Kidney epithelial cell (primary cell): ENCODE results near the gene SRSF2. TPM values are rescaled to one million over a fixed set of nuclear protein-coding genes. Genes with fewer than 3 reads are reported as not detected.

Source experiments
- DNase-seq: peaks from one replicate; pipeline ENCODE4 v3.0.0-alpha.2; 2010; ENCODE audit warnings: low read depth
- H3K27me3 ChIP-seq: 2 replicates; pipeline ENCODE4 v1.6.0; 2011; ENCODE audit warnings: low read length; ENCODE audit not compliant: control insufficient read depth, insufficient read depth
- H3K36me3 ChIP-seq: 2 replicates; pipeline ENCODE4 v1.5.1; 2011; ENCODE audit warnings: low read length; ENCODE audit not compliant: control insufficient read depth, insufficient read depth
- H3K4me3 ChIP-seq: 2 replicates; pipeline ENCODE4 v1.5.1; 2011; ENCODE audit warnings: low read depth, mild to moderate bottlenecking, control low read depth, low read length
- CTCF ChIP-seq: IDR thresholded peaks from 2 replicates; pipeline ENCODE4 v1.5.1; 2011; ENCODE audit warnings: mild to moderate bottlenecking, moderate library complexity, low read length, control low read depth, inconsistent platforms; ENCODE audit not compliant: insufficient read depth, poor library complexity, severe bottlenecking
- total RNA-seq: library from RNA; depleted of rRNA; stranded (reverse); fragments of >200 nt; gene quantifications from 2 replicates; pipeline ENCODE4 v1.2.3, GENCODE V29; 2015

SRSF2 gene, protein sequence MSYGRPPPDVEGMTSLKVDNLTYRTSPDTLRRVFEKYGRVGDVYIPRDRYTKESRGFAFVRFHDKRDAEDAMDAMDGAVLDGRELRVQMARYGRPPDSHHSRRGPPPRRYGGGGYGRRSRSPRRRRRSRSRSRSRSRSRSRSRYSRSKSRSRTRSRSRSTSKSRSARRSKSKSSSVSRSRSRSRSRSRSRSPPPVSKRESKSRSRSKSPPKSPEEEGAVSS
- 185 and 217 TPM in 2 replicates for total RNA-seq

DNA sequence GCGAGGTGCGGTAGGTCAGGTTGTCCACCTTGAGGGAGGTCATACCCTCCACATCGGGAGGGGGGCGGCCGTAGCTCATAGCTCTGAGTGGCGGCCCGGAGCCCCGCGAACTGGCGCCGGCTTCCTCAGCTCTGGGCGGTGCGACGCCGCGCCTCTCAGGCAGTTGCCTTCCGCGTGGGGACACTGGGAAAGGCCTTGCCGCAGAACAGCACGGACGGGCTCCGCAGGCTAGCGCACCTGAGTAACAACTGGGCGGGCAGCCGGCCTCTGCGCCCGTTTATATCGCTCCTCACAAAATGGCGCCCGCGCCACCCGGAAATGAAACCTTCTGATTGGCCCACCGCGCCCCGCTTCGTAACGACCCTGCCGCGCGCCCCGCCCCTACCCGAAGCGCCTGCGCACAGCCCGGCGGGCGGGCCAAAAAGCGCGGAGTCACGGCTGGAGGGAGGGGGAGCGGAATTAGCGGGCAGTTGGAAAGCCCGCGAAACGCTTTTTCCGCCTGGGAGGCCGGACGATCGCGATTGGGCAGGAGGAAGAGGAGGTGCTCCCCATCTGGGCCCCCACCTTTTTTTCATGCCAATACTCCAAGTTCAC, at the start of gene SRSF2:
SRSF2 (minus strand) TSS at position 250 of the 594 bp plus-strand sequence; CDS start at position 79, 171 bp downstream.
- Histone ChIP-seq H3K4me3 (peak within 1 kb of the TSS; percentile 95), H3K36me3 (peaks cover 1% of the 10 kb centered on the region), H3K27me3 (no peaks in the 10 kb centered on the region)
- DNase-seq: peak; percentile 76
- no peak for TF ChIP-seq CTCF

DNA sequence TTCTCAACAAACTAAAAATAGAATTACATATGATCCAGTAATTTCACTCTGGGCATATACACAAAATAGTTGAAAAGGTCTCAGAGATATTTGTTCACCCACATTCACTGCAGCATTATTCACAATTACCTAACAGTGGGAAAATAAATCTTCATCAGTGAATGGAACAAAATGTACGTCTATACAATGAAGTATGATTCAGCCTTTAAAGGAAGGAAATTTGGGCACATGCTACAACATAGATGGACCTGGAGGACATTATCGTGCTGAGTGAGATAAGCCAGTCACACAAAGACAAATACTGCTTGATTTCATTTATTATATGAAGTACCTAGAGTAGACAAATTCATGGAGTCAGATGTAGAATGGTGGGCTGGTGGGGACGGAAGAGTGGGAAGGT, 47.8 kb upstream of the SRSF2 start:
- no peaks in the 10 kb centered on the region for H3K27me3 ChIP-seq
- DNase-seq: no peak
- no peaks in the 10 kb centered on the region for H3K36me3 ChIP-seq
- H3K4me3 ChIP-seq: no peak overlapping the region
- no peak for TF ChIP-seq CTCF

DNA sequence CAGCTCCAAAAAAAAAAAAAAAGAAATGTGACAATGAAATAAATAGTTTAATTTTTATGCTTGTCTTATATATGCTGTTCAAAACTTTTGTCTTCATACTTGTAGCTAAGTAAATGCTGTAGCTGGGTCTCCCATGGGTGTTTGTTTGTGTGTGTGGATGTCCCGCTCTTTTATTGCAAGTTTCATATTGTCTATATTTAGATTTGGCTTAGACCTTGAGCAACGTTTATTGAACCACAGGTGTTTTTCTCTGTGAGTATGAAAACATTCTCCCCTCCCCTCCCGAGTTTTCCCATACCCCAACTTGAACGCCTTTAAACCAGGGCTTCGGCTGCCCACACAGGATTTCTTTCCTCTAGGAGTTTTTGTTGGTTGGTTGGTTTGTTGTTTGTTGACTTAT, 46.0 kb upstream of the SRSF2 start:
- DNase-seq: no peak
- no peaks in the 10 kb centered on the region for H3K36me3 ChIP-seq
- H3K27me3 ChIP-seq: no peaks in the 10 kb centered on the region
- no peak for TF ChIP-seq CTCF
- H3K4me3 ChIP-seq: no peak overlapping the region

- DNase-seq: no peak
- Histone ChIP-seq H3K4me3 (no peak overlapping the region), H3K27me3 (no peaks in the 10 kb centered on the region), H3K36me3 (no peaks in the 10 kb centered on the region)
- no peak for TF ChIP-seq CTCF
Measured at GRCh38 chr17:76781056-76781982, 44.2 kb upstream of the SRSF2 start.

DNA sequence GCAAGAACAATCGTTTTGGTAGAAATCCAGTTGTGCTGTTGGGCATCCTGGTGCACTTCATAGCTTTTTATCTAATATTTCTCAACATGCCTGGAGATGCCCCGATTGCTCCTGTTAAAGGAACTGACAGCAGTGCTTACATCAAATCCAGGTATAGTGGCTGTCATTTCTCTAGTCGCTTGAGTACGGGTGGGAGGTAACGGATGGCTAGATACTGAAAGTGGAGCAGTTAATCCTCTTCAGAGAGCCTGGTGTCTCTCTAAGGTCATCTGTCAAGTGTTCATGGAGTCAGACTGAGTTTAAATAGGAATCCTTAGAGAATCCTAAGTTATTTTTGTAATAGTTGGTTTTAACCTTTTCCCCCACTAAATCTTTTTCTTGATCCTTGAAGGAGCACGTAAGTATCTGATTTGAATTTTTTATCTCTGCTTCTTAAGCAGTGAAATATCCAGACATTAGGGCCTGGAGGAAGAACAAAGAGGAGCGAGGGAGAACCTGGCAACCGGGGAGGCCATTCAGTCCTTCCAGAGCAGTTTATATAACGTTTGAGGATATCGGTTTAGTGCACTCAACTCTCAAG, 38.0 kb upstream of the SRSF2 start:
- DNase-seq: no peak

More for the DNA sequence above, 38.0 kb upstream of the SRSF2 start:
- Histone ChIP-seq H3K4me3 (no peak overlapping the region), H3K27me3 (no peaks in the 10 kb centered on the region), H3K36me3 (no peaks in the 10 kb centered on the region)
- TF ChIP-seq CTCF: no peak
